HG03432 (cell line): Measurements from ENCODE around the gene BLID.

Experiments
- ATAC-seq: cut with Tn5 transposase; IDR thresholded peaks from one replicate; pipeline ENCODE4 v1.9.1; 2021; ENCODE audit warnings: mild to moderate bottlenecking, moderate library complexity; ENCODE audit not compliant: unreplicated experiment

The BLID gene

DNA sequence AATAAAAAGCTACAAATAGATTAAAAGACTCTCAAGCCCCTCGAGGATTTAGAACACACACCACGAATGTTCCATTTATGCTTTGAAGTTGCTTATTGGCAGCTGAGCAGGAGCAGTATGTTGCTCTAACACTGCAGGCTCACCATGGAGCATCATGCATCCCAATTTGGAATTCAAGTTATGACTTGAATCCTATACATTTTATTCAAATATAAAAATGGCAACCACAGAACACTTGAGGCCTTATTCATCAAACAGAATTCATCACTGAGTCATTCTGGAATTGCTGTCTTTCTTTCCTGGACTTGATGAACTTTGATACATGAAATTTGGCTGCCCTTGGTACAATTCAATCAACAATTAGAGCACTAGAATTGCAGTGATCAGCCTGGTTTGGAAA lies 24.5 kb upstream of the BLID start:
- ATAC-seq, result no peak

GRCh38 chr11:122139595-122139866 lies 23.5 kb upstream of the BLID start:
- ATAC-seq, result no peak

- no peak for ATAC-seq
Measured at GRCh38 chr11:122138744-122139594, 23.0 kb upstream of the BLID start.

DNA sequence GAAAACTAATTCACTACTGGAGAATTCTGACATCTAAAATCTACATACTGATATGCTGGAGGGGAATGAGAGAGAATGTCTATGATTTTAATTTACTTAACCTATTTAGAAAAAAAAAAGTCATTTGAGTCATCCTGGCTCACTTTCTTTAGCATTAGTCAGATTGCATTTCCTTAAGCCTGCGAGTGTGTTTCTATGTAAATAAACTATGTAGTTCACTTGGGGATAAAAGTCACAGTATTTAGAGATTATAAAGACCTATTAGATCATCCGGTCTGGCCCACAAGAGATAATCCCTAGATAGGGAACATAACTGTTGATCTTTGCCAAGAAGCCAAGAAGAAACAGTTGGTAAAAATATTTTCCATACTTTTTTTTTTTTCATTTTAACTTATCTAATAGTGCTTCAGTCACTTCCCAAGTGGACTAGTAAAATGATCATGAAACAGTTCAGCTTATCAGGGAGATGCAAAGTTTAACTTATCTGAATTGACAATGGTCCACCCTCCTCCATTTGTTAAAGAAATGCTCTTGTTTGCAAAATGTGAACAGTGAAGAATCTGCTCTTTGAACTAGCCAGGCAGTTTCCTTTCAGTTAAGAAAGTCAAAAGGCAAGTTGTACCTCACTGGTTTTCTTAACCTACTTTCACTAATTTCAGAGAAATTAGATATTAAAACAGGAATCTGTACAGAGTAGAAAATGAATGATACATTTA lies 21.2 kb upstream of the BLID start:
- ATAC-seq, result no peak

- no peak for ATAC-seq
Measured at GRCh38 chr11:122131126-122131525, 15.1 kb upstream of the BLID start.

GRCh38 chr11:122128146-122128545 lies 12.1 kb upstream of the BLID start:
- no peak for ATAC-seq

- no peak for ATAC-seq
Measured at GRCh38 chr11:122127020-122127419, 11.0 kb upstream of the BLID start.

DNA sequence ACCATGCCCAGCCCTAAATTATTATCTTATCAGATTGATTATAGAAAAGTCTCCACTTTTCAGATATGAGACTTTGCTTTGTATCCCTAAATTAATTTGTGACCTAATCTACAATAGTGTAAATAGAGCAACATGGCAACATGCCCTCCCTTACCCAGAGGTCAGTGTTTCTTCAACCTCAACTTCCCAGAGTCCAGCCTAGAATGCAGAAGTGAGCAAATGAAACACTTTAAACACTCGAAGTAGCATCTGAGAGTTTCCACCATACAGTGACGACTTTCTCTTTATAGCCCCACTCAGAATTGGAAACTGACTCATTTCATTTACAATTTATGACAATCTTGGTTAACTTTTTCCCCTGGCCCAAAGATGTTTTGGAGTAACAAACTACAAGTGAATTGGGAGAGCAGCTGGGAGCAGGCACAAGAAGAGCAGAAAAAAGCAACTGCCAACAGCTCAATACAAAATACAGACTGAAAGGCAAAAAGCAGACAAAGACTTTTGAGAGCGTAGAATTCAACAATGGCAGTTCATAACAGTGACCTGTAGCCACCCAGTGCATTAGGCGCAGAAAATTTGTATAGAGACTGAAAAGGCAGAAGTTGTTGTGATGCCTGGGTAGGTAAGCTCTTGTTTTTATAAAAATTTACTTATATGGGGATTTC lies 10.1 kb upstream of the BLID start:
- ATAC-seq, result no peak

DNA sequence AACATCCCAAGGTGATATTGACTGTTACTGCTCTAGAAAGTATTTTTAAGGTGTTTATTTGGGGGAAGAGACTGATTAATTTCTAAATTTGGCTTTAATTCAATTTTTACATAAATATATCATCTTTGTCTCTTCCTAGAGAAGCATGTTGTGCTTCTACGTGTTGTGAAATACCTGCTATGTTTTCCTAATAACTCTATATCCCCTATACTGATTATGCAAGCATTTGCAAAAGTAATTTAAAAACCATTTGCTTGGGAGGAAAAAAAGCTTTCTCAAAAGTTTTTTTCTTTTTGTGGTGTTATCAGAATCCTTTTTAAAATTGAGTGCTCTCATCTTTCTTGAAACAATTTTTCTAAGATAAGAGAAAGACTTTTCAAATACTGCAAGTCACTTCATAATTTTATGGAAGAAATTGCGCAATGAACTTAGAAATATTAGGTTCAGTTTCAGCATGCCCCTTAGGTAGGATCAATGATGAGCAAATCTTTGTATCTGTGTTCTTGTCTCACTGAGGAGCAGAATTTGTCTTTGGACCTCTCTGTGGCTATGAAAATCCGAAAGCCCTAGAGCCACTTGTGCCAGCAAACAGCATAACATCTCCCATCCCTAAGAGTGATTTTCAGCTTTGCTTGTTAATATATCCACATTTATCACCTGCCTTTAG lies 7.4 kb upstream of the BLID start:
- ATAC-seq, result no peak

DNA sequence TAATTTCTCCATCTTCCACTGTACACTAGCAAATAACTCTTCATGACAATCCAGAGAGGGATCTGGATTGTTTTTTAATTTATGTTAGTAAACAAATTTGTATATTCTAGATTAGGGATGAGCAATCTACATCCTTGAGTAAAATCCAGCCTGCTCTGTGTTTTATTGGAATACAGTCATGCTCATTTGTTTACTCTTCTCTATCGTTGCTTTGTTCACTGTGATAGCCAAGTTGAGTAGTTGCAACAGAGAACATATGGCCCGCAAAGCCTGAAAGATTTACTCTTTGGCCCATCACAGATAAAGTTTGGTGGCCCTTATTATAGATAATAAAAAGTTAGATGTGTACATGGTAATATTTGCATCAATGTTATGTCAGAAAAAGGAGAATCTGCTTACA lies 6.2 kb upstream of the BLID start:
- ATAC-seq, result no peak

DNA sequence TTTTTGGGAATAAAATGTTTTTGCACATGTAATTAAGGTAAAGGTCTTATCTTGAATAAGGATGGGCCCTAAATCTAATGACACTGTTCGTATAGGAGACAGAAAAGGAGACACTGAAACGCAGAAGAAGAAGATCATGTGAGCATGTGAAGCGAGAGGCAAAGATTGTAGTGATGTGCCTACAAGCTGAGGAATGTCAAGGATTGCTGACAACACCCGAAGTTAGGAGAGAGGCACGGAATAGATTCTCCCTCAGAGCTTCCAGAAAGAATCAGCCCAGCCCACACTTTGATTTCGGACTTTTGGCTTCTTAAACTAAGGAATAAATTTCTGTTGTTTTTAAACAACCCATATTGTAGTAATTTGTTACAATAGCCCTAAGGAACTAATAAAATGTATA lies 4.1 kb upstream of the BLID start:
- ATAC-seq, result no peak

DNA sequence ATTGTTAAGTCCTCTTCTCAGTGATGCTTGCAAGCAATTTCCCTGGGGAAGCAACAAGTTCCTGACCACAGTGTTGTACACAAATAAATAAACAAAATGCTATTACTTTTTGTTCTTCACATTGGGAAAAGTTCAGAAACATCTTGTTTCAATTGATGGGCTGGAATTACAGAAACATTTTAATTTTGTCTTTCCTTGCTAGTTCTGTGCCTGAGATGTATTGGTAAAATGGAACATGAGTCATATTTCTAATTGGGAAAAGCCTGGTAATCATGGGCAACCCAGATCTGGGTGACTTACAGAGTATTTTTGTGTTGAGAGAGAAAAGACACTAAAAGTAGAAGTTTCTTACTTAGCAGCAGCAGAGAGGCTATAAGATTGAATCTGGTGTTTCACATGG lies 576 bp upstream of the BLID start:
- no peak for ATAC-seq

GRCh38 chr11:122114976-122115375 lies 1.0 kb downstream of the BLID start:
- no peak for ATAC-seq

DNA sequence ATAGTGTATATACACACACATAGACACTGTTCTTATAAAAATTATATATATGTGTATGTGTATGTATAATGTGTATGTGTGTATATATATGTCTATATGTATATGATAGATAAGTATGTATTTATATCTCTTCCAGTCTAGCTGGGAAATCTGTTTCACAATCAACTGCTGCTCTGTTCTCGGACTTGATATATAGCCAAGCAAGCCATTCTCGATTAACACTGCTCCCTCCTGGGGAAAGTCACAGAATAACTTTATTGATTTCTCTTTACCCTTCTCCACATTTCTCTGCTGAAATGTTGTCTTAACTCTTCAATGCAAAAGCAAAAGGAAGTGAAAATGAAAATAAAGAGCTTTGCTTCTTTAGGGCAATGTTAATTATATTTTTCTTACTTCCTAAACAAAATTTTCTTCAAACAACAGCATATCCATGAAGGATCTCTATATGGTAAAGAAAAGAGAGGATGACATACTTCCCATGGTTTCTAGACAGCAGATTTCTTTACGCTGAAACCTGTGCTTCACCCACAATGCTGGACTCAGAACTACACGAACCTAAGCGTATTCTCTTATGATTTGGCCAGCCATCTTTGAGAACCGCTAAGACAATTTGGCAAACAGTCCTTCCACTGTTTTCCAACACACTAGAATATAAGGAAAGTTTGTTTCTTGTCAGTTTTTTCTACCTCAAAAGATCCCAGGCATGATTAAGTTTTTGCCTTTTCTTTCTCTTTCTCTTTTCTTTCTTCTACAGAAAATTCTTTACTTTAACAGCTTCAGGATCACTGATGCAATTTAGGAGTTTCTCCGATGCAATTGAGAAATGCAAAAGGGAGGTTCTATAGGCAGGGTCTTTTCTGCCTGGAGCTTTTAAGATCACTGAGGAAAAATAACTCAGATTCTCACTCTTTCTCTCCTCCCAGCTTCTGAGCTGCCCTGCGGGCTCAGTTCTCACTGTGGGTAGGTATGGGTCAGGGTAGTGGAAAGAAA lies 1.9 kb downstream of the BLID start:
- ATAC-seq, result no peak

GRCh38 chr11:122112470-122113365 lies 3.3 kb downstream of the BLID start:
- ATAC-seq, result no peak

- ATAC-seq, result no peak
Measured at GRCh38 chr11:122109932-122110331, 6.1 kb downstream of the BLID start.

DNA sequence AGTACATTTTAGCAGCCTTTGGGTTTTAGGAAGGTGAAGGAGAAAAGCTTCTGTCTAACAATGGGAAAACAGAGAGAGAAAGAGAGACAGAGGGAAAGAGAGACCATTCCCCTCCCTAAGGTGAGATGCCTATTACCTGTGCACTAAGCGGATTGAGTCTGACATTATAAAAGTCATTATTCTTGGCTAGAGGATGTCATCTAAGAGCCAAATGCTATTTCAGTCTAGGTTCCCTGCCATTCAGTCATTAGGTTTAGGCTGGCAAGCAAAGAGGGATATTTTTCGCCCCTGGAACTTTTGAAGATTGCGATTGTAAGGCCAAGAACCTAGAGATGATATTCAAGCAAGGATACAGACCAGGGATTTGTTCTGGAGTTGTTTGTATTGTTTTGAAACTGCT lies 7.2 kb downstream of the BLID start:
- ATAC-seq, result no peak

DNA sequence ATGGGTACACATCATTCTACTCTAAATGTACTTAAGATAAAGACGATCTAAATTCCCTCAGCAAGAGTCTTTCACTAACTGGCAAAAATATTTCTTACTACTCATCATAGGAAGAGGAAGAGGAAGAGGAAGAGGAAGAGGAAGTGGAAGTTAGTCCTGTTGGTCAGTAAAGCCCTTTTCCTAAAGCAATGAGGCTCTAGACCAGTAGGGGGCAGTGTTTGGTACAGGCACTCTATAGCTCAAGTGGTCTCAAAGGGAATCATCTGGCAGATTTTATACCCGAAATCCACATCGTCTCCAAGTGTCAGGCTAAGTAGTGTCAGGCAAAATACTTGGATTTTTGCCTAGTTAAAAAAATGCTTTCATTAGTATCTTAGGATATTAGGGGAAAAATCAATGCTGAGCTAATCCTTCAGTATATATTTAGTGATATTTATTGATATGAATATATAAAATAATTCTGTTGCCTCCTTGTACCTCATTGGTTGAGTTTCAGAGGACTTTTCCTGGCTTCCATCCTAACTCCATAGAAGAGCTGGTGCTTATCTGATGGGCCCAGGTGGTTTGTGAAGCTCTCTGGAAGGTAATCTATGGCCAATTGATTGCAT lies 7.7 kb downstream of the BLID start:
- ATAC-seq, result no peak

GRCh38 chr11:122107566-122107965 lies 8.4 kb downstream of the BLID start:
- no peak for ATAC-seq
